Measurements from ENCODE around the gene PUS3. TPM values are rescaled to one million over a fixed set of nuclear protein-coding genes. Genes with fewer than 3 reads are reported as not detected.
A peak's percentile ranks its signal among the peaks of the same experiment; 100 is the strongest.

The PUS3 gene
- total RNA-seq, 1 donor from 2014 or later = 13.1 TPM

DNA sequence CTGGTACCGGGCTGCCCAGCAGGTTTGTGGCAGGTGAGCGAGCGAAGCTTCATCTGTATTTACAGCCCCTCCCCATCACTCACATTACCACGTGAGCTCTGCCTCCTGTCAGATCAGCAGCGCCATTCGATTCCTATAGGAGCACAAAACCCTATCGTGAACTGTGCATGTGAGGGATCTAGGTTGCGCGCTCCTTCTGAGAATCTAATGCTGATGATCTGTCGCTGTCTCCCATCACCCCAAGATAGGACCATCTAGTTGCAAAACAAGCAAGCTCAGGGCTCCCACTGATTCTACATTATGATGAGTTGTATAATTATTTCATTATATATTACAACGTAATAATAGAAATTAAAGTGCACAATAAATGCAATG lies 27.1 kb upstream of the PUS3 start:
- no peak for DNase-seq (ENCODE audit: low spot score)
- Mint-ChIP-seq H3K27ac (ENCODE audit: unreplicated experiment) (no peak overlapping the region), H3K4me1 (ENCODE audit: unreplicated experiment) (peaks cover 2% of the 10 kb centered on the region), H3K4me3 (ENCODE audit: unreplicated experiment) (no peak overlapping the region), H3K36me3 (ENCODE audit: low read depth, unreplicated experiment) (no peaks in the 10 kb centered on the region), H3K27me3 (ENCODE audit: unreplicated experiment) (peaks cover 6% of the 10 kb centered on the region), H3K9me3 (ENCODE audit: unreplicated experiment) (no peaks in the 10 kb centered on the region)
- no peak for TF ChIP-seq CTCF (IDR thresholded peaks at IDR 0.05; ENCODE audit: unreplicated experiment)

- H3K27ac Mint-ChIP-seq (ENCODE audit: unreplicated experiment) = no peak overlapping the region
Observed at GRCh38 chr11:125929445-125930075, 26.6 kb upstream of the PUS3 start.

GRCh38 chr11:125926682-125927081 lies 23.7 kb upstream of the PUS3 start:
- H3K4me3 Mint-ChIP-seq (ENCODE audit: unreplicated experiment) = no peak overlapping the region
- H3K36me3 Mint-ChIP-seq (ENCODE audit: low read depth, unreplicated experiment) = no peaks in the 10 kb centered on the region
- H3K9me3 Mint-ChIP-seq (ENCODE audit: unreplicated experiment) = no peaks in the 10 kb centered on the region
- H3K27ac Mint-ChIP-seq (ENCODE audit: unreplicated experiment) = peak overlapping the region; percentile 48
- no peak for TF ChIP-seq CTCF (IDR thresholded peaks at IDR 0.05; ENCODE audit: unreplicated experiment)
- no peaks in the 10 kb centered on the region for H3K4me1 Mint-ChIP-seq (ENCODE audit: unreplicated experiment)
- H3K27me3 Mint-ChIP-seq (ENCODE audit: unreplicated experiment) = peaks cover 2% of the 10 kb centered on the region
- DNase-seq (ENCODE audit: low spot score) = no peak

More at GRCh38 chr11:125929445-125930075, 26.6 kb upstream of the PUS3 start:
- TF ChIP-seq CTCF (IDR thresholded peaks at IDR 0.05; ENCODE audit: unreplicated experiment) = no peak
- H3K9me3 Mint-ChIP-seq (ENCODE audit: unreplicated experiment) = no peaks in the 10 kb centered on the region
- no peak overlapping the region for H3K4me3 Mint-ChIP-seq (ENCODE audit: unreplicated experiment)
- peaks cover 2% of the 10 kb centered on the region for H3K4me1 Mint-ChIP-seq (ENCODE audit: unreplicated experiment)
- no peaks in the 10 kb centered on the region for H3K36me3 Mint-ChIP-seq (ENCODE audit: low read depth, unreplicated experiment)
- no peak for DNase-seq (ENCODE audit: low spot score)
- H3K27me3 Mint-ChIP-seq (ENCODE audit: unreplicated experiment) = peaks cover 6% of the 10 kb centered on the region

- no peak overlapping the region for H3K27ac Mint-ChIP-seq (ENCODE audit: unreplicated experiment)
- no peaks in the 10 kb centered on the region for H3K4me1 Mint-ChIP-seq (ENCODE audit: unreplicated experiment)
- peaks cover 2% of the 10 kb centered on the region for H3K27me3 Mint-ChIP-seq (ENCODE audit: unreplicated experiment)
Observed at GRCh38 chr11:125925804-125926203, 22.8 kb upstream of the PUS3 start.

More at GRCh38 chr11:125925804-125926203, 22.8 kb upstream of the PUS3 start:
- no peak for TF ChIP-seq CTCF (IDR thresholded peaks at IDR 0.05; ENCODE audit: unreplicated experiment)
- H3K36me3 Mint-ChIP-seq (ENCODE audit: low read depth, unreplicated experiment) = no peaks in the 10 kb centered on the region
- DNase-seq (ENCODE audit: low spot score) = no peak
- no peak overlapping the region for H3K4me3 Mint-ChIP-seq (ENCODE audit: unreplicated experiment)
- H3K9me3 Mint-ChIP-seq (ENCODE audit: unreplicated experiment) = no peaks in the 10 kb centered on the region

Measured in endothelial cell (in vitro differentiated cells).